ENCODE data around the gene URB1. TPM values are rescaled to one million over a fixed set of nuclear protein-coding genes. Genes with fewer than 3 reads are reported as not detected.

URB1 gene
- total RNA-seq, 1 donor from 2014 or later, result 33.9 TPM

DNA sequence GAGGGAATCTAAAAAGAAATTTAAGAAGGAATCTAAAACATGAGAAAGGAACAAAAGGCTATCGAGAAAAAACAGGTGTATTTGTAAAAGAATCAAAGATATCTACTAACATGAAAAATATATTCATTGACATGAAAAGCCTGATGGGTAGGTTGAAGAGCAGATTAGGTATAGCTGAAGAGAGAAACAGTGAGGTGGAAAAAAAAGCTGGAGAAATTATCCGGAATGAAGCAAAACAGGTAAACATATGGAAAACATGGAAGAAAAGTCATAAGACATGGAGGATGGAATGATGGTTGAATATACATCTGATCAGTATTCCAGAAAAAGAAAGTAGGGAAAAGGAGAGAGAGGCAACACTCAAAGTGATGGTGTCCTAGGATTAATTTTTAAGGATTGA, 29.3 kb upstream of the URB1 start:
- no peak for DNase-seq (ENCODE audit: low spot score)
- H3K36me3 Mint-ChIP-seq (ENCODE audit: low read depth), result no peaks in the 10 kb centered on the region
- intact Hi-C loops (cut with micrococcal nuclease), result no loop called here
- H3K4me1 Mint-ChIP-seq (ENCODE audit: low read depth), result no peaks in the 10 kb centered on the region
- no peak overlapping the region for H3K4me3 Mint-ChIP-seq (ENCODE audit: low read depth)
- H3K9me3 Mint-ChIP-seq, result peaks cover 4% of the 10 kb centered on the region
- H3K27ac Mint-ChIP-seq, result no peak overlapping the region
- no peaks in the 10 kb centered on the region for H3K27me3 Mint-ChIP-seq (ENCODE audit: low read depth)

DNA sequence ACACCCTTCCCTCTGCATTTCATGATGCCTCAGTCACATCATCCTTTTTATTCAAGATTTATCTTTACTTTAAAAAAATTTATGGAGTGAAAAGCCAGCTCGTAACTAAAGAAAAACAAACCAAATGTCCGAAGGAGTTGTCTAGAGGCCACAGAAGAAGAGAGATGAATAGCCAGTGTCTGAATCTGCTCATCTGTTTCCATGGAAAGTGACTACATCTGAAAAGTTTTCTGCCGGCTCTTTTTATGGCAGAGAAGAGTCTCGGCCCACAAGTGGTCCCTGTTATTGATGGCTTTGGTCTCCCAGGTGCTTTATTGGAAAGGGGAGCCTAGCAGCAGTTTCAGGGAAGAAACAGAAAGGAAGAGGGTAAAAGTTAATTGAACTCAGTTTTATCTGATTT, 25.3 kb upstream of the URB1 start:
- intact Hi-C loops (cut with micrococcal nuclease), result no loop called here
- Mint-ChIP-seq H3K4me3 (ENCODE audit: low read depth) (no peak overlapping the region), H3K4me1 (ENCODE audit: low read depth) (peaks cover 6% of the 10 kb centered on the region), H3K9me3 (peaks cover 4% of the 10 kb centered on the region), H3K27ac (no peak overlapping the region), H3K27me3 (ENCODE audit: low read depth) (no peaks in the 10 kb centered on the region), H3K36me3 (ENCODE audit: low read depth) (no peaks in the 10 kb centered on the region)
- no peak for DNase-seq (ENCODE audit: low spot score)

DNA sequence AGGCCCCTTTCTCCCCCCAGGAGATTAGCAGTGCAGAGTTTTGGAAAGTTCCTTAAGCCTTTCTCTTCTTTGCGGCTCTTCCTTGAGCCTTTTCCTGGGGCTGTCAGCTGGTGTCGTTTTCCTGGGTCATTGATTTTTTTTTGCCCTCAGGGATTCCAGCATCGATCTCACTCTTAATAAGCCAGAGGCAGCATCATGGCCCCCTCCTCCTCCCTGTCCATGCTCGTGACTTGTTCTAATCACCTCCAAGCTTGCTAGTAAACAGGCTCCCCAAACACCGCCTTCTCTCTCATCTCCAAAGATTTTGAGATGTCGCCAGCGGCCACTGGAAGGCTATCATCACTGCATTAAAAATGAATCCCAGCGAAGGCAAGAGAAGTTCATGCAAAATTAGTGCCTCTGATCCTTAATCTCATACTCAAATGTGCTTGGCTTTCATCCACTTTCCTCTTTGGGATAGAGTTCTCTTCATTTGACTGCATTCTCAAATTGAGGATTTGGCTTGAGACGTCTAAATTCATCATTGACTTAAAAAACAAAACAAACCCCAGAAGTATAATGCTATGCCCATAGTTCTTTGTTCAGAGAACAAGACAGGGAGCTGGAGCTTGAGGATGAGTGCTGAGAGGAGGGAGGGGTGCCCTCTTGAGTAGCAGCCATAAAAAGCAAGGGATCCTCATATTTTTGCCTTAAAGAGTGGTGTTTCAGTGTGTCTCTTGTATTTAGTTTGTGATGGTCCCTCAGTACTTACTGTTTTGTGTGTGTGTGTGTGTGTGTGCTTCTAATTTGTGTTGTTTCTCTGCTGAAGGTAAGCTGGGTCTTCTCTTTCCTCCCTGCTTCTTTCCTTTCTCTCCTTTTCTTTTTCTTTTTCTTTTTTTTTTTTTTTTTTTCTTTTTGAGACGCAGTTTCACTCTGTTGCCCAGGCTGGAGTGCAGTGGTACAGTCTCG, 22.9 kb upstream of the URB1 start:
- intact Hi-C loops (cut with micrococcal nuclease), result no loop called here
- Mint-ChIP-seq H3K36me3 (ENCODE audit: low read depth) (no peaks in the 10 kb centered on the region), H3K4me1 (ENCODE audit: low read depth) (peaks cover 13% of the 10 kb centered on the region), H3K27me3 (ENCODE audit: low read depth) (no peaks in the 10 kb centered on the region), H3K9me3 (no peaks in the 10 kb centered on the region), H3K4me3 (ENCODE audit: low read depth) (no peak overlapping the region), H3K27ac (no peak overlapping the region)
- no peak for DNase-seq (ENCODE audit: low spot score)

DNA sequence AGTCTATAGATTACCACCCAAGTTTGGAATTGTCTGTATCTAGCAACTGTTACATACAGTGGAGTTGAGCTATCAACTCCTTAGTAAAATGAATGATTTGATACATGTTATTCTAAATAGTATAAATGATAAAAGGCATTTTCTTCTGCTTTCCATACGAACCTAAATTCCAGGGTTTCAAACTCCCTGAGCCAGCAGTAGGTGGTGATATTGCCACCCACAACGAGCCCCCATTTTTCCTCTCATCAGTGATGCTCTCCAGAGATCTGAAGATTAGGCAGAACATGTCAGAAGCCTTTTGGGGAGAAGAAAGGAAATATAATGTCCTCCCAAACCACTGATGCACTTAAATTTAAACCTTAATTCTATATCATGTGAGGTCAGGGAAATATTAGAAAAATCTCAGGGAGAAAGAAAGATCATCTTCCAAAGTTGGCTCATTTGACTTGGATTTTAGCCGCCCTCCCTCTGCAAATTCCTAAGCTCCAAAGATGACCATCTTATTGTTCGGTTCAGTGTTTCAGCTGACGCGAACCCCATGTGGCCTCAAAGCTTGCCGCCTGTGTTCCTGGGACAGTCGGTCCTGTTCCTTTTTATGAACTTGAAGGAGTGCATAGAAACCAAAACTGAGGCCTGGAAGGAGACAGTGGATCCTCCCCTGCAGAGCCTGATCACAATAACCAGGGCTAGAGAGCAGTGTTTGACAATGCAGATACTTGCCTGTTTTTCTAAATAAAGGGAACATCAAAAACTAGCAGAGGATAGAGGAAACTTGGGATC, 22.0 kb upstream of the URB1 start:
- Mint-ChIP-seq H3K27me3 (ENCODE audit: low read depth) (no peaks in the 10 kb centered on the region), H3K4me1 (ENCODE audit: low read depth) (peaks cover 15% of the 10 kb centered on the region), H3K4me3 (ENCODE audit: low read depth) (no peak overlapping the region), H3K27ac (no peak overlapping the region), H3K36me3 (ENCODE audit: low read depth) (no peaks in the 10 kb centered on the region), H3K9me3 (no peaks in the 10 kb centered on the region)
- intact Hi-C loops (cut with micrococcal nuclease), result loop anchor here (5.0 kb wide), 4 partner anchors 78 to 358 kb away; partner anchors contain the start of genes MIS18A, PAXBP1 and SYNJ1
- no peak for DNase-seq (ENCODE audit: low spot score)

DNA sequence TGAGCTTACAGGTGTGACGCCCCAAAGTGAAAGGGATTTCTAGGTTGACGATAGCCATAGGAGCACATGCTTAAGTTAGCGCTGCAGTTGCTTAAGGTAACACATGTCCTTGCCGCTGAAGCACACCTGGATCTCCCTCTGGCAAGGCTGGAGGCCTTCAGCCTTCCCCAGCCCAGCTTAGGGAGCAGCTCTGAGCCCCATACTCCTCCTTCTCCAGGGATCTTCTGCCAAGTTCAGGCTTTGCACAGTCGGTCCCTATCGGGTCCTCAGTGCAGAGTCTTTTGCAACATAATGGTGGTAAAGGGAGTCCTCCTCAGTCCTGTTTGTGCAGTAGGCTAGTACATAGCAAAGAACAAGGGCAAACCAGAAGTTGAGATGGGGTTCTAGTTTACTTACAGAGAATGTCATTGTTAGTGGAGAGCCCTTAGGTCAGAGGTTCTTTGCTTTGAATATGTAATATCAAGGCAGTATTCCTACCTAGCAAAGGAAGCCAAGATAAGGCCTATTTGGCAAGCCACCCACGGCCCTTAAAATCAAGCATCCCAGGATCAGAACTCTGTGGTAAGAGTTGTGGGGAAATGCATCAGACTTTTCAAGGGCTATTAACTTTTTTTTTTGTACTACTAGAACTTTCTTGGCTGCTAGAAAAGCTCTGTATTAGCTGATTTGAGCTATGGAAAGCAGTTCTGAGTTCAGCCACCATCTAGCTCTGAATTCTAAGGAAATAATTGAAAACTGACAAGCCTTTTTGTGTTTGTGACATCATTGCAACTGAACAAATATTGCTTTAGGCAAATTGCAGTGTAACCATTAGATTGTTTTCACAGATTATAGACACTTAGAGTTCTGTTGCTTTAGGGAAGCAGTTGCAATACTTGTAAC, 21.1 kb upstream of the URB1 start:
- Mint-ChIP-seq H3K36me3 (ENCODE audit: low read depth) (no peaks in the 10 kb centered on the region), H3K4me1 (ENCODE audit: low read depth) (peaks cover 15% of the 10 kb centered on the region), H3K9me3 (no peaks in the 10 kb centered on the region), H3K4me3 (ENCODE audit: low read depth) (peak overlapping the region; percentile 90), H3K27me3 (ENCODE audit: low read depth) (no peaks in the 10 kb centered on the region), H3K27ac (no peak overlapping the region)
- intact Hi-C loops (cut with micrococcal nuclease), result loop anchor here (5.0 kb wide), 4 partner anchors 78 to 358 kb away; partner anchors contain the start of genes MIS18A, PAXBP1 and SYNJ1
- no peak for DNase-seq (ENCODE audit: low spot score)

DNA sequence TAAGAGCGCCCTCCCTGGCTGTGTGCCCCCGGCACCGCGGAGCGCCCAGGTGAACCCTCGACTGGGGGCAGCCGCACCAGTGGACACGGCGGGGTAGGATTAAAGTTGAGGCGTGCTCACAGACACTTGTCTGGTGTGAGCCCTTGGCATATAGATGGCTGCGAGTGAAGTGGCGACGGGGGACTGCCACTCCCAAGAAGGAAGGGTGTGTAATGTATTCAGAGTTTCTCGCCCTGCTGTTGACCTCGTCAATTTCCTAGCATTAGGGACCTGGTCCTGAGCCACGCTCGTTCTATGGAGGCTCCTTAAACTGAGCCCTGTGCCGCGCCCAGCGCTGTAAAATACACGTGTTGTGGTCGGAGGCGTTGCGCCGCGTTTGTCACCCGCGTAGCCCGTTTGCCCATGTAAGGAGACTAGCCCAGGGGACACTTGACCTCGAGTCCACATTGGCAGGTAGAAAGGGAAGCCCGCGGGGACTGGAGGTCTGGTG, 20.2 kb upstream of the URB1 start:
- Mint-ChIP-seq H3K9me3 (no peaks in the 10 kb centered on the region), H3K27ac (peak overlapping the region; percentile 78), H3K4me1 (ENCODE audit: low read depth) (peaks cover 17% of the 10 kb centered on the region), H3K27me3 (ENCODE audit: low read depth) (no peaks in the 10 kb centered on the region), H3K36me3 (ENCODE audit: low read depth) (no peaks in the 10 kb centered on the region), H3K4me3 (ENCODE audit: low read depth) (peak overlapping the region; percentile 90)
- intact Hi-C loops (cut with micrococcal nuclease), result loop anchor here (5.0 kb wide), 4 partner anchors 79 to 359 kb away; partner anchors contain the start of genes MIS18A, PAXBP1 and SYNJ1
- no peak for DNase-seq (ENCODE audit: low spot score)

DNA sequence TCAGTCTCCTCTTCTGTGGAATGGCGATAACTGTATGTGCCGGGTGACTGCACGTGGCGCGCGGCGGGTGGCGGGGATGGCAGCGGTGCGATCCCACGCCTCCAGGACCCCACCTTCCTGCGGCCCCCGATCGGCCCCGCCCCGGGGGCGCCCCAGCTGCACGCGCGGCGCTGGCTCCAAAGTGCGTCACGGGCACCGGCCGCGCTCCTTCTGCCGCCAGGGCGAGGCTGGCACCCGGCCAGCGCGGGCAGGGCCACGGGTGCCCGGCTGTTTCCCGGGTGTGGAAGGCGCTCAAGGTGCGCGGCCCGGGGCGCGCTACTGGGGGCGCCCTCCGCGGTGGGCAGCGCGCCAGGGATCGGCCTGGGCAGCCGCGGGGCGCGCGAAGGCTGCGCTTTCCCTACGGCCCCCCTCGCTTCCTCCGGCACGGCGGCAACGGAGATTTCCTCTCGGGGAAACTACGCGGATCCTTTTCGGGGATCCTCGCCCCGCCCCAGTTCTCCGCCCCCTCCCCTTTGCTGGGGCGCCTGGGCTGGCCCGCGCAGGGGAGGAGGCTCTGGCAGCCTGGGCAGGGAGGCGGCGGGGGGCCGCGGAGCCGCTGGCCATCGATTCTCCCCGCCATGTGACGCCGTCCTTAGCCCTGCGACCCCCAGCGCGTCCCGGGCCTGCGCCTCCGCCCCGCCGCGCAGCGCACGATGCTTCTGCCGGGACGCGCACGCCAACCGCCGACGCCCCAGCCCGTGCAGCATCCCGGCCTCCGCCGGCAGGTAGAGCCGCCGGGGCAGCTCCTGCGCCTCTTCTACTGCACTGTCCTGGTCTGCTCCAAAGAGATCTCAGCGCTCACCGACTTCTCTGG, 19.6 kb upstream of the URB1 start, which contains the start of gene EVA1C:
Gene EVA1C, plus strand, starts transcription at position 545 of the 853 bp plus-strand sequence. Its CDS starts 148 bp downstream, at position 693.
- Mint-ChIP-seq H3K9me3 (no peaks in the 10 kb centered on the region), H3K4me1 (ENCODE audit: low read depth) (peaks cover 17% of the 10 kb centered on the region), H3K36me3 (ENCODE audit: low read depth) (no peaks in the 10 kb centered on the region), H3K4me3 (ENCODE audit: low read depth) (peak within 1 kb of the TSS; percentile 93), H3K27me3 (ENCODE audit: low read depth) (no peaks in the 10 kb centered on the region), H3K27ac (peak within 1 kb of the TSS; percentile 91)
- intact Hi-C loops (cut with micrococcal nuclease), result loop anchor here (5.0 kb wide), 4 partner anchors 80 to 360 kb away; partner anchors contain the start of genes MIS18A, PAXBP1 and SYNJ1
- DNase-seq (ENCODE audit: low spot score), result peak; percentile 34

DNA sequence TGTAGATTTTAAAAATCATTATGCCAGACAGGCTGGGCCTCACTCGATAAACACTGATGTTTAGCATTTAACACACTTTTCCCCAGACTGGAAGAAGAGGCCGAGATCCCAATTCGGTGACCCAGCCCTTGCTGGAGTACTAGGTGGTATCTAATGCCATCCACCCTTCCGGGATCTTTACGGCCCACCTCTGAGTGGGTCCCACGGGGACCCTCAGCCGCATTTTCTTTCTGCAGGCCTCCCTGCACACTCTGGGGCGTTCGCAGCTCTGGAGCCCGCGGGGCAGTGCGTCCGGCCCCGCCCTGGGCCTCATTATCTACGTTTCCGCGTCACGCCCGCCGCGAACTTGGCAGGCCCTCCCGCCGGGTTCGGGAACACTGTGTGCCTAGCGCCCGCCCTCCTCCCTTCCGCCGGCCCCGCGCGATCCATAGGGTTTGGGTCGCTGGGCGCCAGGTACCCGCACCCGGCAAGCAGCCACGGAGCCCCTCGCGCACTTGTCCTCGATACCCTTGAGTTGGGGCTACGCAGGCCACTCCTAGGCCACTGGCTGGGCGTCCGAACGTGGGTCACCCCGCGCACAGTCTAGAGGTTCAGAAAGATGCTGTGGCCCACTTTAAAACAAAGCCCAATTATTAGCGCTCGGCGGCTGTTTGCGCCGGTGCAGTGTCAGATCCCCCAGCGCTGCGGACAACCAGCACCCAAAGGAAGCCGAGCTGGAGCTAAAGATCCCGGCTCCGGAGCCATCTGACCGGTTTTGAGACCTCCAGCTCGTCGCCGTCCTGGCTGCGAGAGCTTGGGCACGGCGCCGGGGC, 18.7 kb upstream of the URB1 start:
- no peaks in the 10 kb centered on the region for H3K9me3 Mint-ChIP-seq
- no peaks in the 10 kb centered on the region for H3K27me3 Mint-ChIP-seq (ENCODE audit: low read depth)
- no peaks in the 10 kb centered on the region for H3K36me3 Mint-ChIP-seq (ENCODE audit: low read depth)
- peak; percentile 52 for DNase-seq (ENCODE audit: low spot score)
- H3K4me1 Mint-ChIP-seq (ENCODE audit: low read depth), result peaks cover 17% of the 10 kb centered on the region
- peak overlapping the region; percentile 93 for H3K4me3 Mint-ChIP-seq (ENCODE audit: low read depth)
- intact Hi-C loops (cut with micrococcal nuclease), result loop anchor here (1.0 to 5.0 kb wide), 5 partner anchors 81 to 361 kb away; partner anchors contain the start of genes MIS18A, PAXBP1 and SYNJ1
- peak overlapping the region; percentile 91 for H3K27ac Mint-ChIP-seq

DNA sequence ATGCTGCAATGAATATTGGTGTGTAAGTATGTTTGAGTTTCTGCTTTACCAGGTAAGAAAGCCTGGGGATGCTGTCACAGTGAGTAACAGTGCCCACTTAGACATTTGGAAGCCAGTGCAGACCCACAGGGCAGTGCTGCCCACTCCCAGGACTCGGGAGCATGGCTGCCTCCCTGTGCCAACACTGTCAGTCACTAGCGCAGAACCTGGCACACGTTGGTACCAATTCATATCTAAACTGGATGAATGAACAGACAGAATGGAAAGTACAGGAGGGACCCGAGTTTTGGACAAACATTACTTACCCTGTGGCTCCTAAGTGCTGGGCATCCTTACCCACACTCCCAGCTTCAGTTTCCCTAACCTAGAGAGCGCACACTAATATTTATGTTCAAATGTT, 18.1 kb upstream of the URB1 start:
- Mint-ChIP-seq H3K27me3 (ENCODE audit: low read depth) (no peaks in the 10 kb centered on the region), H3K36me3 (ENCODE audit: low read depth) (no peaks in the 10 kb centered on the region), H3K9me3 (no peaks in the 10 kb centered on the region), H3K4me1 (ENCODE audit: low read depth) (peaks cover 17% of the 10 kb centered on the region), H3K27ac (peak overlapping the region; percentile 64), H3K4me3 (ENCODE audit: low read depth) (peak overlapping the region; percentile 93)
- no peak for DNase-seq (ENCODE audit: low spot score)
- intact Hi-C loops (cut with micrococcal nuclease), result loop anchor here (1.0 to 5.0 kb wide), 5 partner anchors 81 to 361 kb away; partner anchors contain the start of genes MIS18A, PAXBP1 and SYNJ1

DNA sequence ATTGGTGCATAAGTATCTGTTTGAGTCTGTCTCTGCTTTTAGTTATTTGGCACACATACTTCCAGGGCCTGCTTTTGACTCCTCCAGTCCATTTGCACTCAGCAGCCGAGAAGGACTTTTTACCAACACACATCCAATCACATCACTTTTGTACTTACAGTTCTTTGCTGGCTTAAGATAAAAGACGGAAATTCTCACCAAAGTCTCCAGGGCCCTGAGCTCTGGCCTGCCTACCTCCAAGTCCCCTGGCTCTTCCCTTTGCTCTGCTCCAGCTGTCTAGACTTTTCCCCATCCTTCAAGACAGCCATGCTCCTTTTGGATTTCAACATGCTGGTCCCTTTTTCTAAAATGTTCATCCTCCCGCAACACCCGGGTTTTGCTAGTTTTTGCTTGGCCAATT, 17.5 kb upstream of the URB1 start:
- Mint-ChIP-seq H3K27ac (no peak overlapping the region), H3K9me3 (no peaks in the 10 kb centered on the region), H3K4me3 (ENCODE audit: low read depth) (no peak overlapping the region), H3K4me1 (ENCODE audit: low read depth) (peaks cover 17% of the 10 kb centered on the region), H3K36me3 (ENCODE audit: low read depth) (no peaks in the 10 kb centered on the region), H3K27me3 (ENCODE audit: low read depth) (no peaks in the 10 kb centered on the region)
- intact Hi-C loops (cut with micrococcal nuclease), result loop anchor here (5.0 kb wide), 4 partner anchors 82 to 362 kb away; partner anchors contain the start of genes MIS18A, PAXBP1 and SYNJ1
- DNase-seq (ENCODE audit: low spot score), result no peak
